ENCODE measurements around the gene RPLP1.
A peak's percentile ranks its signal among the peaks of the same experiment; 100 is the strongest.

Gene RPLP1

GRCh38 chr15:69472046-69472445, 19.4 kb downstream of the RPLP1 start:
- DNase-seq: no peak

GRCh38 chr15:69472562-69472961, 19.9 kb downstream of the RPLP1 start:
- no peak for DNase-seq

GRCh38 chr15:69474291-69474690, 21.7 kb downstream of the RPLP1 start:
- DNase-seq: no peak

DNA sequence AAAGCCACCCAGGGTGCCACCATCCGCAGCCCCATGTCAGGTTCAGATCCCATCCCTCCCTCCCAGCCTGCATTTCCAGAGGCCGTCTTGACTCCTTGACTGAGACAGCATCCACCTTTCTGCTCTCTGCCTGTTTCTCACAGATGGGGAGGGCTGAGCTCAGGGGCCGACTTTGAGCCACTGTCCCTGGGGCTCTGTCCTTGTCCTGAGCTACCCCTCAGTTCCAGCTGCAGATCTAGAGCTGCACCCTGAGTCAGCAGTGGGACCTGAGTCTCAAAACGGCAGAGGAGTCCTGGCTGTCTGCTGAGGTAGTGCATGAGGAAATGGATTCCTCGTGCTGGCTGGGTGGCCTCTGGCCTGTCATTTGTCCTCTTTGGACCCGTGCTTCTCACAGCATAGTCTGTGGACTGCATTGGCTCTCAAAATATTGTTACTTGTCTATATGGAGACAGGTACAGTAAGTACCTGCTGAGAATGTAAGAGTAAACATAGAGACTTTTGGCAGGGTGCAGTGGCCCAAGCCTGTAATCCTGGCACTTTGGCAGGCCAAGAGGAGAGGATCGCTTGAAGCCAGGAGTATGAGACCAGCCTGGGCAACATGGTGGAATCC, 22.3 kb downstream of the RPLP1 start:
- DNase-seq: no peak

GRCh38 chr15:69475769-69476358, 23.2 kb downstream of the RPLP1 start:
- no peak for DNase-seq

DNA sequence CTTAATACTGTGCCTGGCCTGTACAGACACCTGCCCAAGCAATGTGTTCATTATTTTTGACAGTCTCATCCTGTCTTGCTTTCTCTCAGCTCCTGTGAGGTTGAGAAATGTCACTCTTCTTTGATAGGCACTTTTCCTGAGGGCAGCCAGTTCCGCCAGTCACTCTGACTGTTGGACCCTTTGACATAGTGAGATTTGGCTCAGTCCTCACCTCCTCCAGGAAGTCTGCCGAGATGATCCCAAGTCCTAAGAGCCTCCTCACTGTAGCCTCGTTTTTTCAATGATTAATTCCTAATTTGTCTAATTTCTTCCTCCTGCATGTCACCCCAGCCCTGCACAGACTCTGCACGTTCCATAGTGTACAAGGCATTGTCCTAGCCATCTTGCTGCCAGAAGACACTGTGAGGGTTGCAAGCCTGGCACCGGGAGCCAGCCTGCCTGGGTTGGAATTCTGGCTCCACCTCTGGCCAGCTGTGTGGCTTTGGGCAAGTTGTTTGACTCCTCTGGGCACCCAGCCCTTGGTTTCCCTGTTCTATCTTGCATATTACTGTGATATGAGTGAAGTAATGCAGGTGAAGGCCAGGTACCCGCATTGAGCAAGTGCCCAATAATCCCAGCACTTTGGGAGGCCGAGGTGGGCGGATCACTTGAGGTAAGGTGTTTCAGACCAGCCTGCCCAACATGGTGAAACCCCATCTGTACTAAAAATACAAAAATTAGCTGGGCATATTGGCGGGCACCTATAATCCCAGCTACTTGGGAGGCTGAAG, 24.3 kb downstream of the RPLP1 start:
- no peak for DNase-seq

GRCh38 chr15:69478259-69478781, 25.7 kb downstream of the RPLP1 start:
- DNase-seq: peak; percentile 73

DNA sequence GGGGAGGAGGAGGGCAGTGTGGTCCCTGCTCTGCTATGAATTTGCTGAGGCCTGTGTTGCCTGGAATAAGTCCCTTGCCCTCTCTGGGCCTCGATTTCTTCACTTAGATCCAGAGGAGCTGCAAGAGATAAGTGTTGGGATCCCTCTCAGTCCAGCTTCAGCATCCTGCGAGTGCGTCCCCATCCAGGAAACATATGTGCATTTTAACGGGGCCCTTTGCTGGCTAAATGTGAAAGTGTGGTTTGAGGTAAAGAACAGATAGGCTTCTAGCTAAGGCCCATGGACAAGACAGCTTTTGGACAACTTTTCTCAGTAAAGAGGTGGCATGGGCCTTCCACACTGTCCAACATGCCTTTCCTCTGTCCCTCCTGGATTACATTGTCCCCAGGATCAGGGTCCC, 26.5 kb downstream of the RPLP1 start:
- DNase-seq: no peak

DNA sequence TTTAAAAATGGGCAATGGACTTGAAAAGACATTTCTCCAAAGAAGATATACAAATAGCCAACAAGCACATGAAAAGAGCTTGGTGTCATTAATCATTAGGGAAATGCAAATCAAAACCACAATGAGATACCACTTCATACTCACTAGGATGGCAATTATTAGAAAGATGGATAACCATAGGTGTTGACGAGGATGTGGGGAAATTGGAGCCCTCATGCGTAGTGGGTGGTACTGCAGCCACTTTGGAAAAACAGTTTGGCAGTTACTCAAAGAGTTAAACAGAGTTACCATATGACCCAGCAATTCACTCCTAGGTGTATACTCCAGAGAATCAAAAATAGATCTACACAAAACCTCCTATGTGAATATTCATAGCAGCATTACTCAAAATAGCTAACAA, 27.4 kb downstream of the RPLP1 start:
- DNase-seq: no peak

DNA sequence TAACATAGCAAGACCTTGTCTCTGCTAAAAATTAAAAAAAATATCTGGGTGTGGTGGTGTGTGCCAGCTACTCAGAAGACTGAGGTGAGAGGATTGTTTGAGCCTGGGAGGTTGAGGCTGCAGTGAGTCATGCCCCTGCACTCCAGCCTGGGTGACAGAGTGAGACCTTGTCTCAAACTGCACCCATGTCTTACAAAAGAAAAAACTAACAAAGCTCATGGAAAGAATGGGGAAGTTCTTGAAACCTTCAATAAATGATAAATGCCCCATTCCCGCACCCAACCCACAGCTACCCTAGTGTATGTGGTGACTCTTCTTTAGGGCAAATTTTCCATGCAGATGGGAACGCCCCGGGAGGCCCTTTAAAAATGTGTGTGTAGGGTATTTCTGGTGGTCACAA, 28.3 kb downstream of the RPLP1 start:
- no peak for DNase-seq

- DNase-seq: no peak
These were observed 30.2 kb downstream of the RPLP1 start for GRCh38 chr15:69482686-69483256.

GRCh38 chr15:69484837-69485236, 32.2 kb downstream of the RPLP1 start:
- DNase-seq: no peak

DNA sequence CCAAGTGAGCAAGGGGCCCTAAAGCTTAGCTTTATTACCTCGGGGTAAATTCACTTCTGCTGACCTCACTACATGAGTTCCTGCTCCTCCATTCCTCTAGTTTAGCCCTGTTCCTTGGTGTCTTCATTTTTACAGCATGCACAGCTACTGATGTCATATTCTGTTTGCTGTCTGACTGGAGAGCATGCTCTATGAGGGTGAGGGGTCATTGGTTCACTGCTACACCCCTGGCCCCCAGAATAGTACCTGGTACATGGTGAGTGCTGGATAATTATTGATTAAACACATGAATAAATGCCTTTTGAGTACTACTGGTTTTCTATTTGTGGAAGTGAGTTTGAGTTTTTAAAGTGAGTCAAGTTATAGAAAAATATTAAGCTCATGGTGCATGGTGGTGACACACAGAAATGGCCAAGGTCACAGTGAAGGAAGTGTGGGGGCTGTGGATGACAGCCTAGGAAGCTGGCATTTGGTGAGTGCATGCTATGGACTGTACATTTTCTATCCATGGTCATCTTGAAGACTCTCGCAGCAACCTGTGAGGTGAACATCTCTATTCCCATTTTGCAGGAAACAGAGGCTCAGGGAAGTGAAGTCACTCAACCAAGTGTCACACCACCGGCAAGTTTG, 34.0 kb downstream of the RPLP1 start:
- DNase-seq: no peak

DNA sequence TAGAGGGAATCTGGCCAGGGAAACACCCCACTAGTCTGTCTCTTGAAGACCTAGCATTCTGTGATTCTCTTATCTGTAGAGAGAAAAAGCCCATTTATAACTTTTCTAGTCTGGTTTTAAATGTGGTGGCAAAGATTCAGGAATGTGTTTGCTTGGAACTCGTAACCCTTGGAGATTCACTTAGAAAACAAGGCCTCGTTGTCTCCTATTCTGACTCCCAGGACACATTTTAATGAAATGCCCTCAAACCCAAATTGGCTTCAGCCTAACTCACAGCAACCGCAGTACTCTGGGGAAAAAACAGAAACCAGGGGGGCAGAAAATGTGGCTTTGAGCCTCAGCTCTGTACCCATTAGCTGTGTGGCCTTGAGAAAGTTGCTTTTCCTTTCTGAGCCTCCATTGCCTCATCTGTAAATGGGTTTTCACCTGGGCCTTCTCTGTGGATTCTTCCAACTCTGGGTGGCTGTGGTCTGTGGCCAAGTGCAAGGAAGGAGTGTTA, 36.5 kb downstream of the RPLP1 start:
- no peak for DNase-seq

GRCh38 chr15:69490356-69491037, 37.9 kb downstream of the RPLP1 start:
- DNase-seq: no peak

DNA sequence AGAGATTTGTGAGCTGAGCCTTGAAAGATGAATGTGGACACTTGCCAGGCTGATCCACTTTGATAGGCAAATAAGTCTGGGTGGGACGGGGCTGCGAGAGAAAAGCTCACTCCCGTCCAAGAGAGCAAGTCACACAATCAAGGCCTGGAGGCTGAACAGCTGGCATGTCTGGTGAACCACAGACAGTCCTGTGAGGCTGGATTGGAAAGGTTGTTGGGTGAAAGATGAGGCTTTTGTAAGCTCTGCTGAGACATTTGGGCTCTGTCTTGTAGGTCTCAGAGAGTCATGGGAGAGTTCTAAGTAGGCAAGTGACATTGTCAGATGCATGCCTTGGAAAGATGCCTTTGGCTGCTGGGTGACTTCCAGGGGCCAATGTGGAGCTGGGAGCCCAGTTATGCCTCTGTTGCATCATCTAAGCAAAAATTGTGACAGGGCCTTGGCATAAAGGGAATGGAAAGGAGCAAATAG, 38.5 kb downstream of the RPLP1 start:
- DNase-seq: no peak

DNA sequence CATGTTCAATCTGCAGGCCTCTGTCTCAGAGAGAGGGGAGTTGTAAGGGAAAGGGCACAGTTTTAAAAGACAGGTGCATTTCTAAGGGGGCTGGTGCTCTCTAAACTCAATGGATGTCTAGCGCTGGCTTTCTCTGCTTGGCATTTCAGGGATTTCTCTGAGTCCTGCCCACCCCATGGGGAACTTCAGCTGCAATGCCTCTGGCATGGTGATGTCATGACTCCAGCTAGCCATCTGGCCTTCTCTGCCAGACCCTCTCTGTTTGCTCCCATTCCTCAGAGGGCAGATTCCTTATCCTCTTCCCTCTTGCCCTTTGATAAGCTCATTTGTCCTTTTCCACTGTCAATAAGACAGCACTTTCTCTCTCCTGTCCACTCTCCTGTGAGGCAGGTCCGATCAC, 40.8 kb downstream of the RPLP1 start:
- no peak for DNase-seq

DNA sequence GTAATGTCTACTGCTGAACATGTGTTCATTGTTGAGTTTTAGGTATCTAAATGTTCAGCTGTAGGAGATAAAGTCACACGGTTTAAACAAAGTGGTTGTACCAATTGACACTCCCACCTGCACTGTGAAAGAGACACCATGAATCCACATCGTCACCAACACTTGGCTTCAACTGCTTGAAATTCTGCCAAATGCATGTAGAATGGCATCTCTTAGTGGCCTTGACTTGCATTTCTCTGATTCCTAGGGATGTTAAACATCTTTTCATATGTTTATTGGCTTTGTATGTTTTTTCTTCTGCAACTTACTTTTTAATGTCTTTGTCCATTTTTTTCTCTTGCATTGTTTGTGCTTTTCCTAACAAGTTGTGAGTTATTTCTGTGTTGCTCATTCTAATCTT, 43.4 kb downstream of the RPLP1 start:
- no peak for DNase-seq

GRCh38 chr15:69497076-69497475, 44.5 kb downstream of the RPLP1 start:
- DNase-seq: no peak

GRCh38 chr15:69497667-69498066, 45.0 kb downstream of the RPLP1 start:
- no peak for DNase-seq

DNA sequence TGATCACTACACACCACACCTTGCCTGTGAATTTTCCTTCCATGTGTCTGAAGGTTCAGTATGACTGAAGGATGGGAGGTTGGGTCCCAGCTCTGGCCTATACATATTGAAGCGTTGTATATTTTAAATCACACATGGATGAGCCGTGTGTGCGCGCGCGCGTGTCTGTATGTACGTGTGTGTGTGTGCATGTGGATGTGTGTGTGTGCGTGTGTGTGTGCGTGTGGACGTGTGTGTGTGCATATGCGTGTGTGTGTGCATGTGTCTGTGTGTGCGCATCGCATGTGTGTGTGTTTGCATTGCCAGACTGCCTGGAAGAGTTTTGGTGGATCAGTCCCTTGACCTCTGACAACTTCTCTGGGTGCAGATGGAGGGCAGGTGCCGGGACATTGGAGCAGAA, 45.7 kb downstream of the RPLP1 start:
- DNase-seq: no peak

DNA sequence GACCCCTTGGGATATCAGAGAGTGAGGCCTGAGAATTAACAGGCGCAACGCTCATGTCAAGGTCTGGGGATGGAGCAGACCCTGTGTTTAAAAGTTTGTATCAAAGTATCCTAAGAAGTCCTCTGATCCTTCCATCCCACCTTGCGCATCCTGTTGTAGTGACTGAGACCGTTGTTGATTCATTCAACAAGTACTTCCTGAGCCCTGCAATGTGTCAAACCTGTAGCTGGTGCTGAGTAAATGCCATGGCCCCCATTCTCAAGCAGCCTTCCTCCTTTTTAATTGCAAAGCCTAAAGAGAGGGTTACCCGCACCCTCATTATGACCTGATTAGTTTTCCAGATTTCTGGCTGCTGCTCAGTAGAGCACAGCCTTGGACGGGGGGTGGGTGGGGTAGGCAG, 46.4 kb downstream of the RPLP1 start:
- DNase-seq: no peak

Data from NCI-H524 treated with DMSO at 0.1 percent for 48 hours (cell line).